Measurements from ENCODE around the gene RIMKLB. TPM values are rescaled to one million over a fixed set of nuclear protein-coding genes. Genes with fewer than 3 reads are reported as not detected.
"Not testable (repeated sequence)": the region's sequence is repeated elsewhere in the genome, so short reads cannot be mapped to it uniquely, and the experiment has no call there.

The RIMKLB gene
- total and polyA plus RNA-seq, 2 of the 8 experiments (the other 6 are each of a cell fraction or from before 2014, with no cell fraction given): 37.8 to 78.2 TPM

DNA sequence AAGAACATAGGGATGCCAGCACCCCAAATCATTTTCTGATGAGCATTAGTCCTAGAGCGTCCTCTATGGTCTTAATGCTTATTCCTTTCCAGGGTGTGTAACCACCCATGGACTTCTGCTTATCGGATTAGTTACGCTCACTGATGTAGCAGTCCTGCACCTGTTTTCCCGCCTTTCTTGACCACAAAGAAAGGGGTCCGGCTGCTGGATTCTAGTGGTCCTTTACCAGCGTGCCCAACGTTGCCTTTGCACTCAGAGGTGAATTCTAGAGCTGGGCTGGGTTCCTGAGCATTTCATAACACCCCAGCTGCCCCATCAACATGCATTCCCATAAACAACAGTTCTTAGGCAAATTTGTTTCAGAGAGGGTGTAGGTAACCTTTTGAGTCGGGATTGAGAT, 68.3 kb downstream of the RIMKLB start:
- H3K18ac ChIP-seq (ENCODE audit: extremely low read depth, low read length); H3K9me3 ChIP-seq (ENCODE audit: insufficient read depth in 2 of 2, low read depth in 1 of 2, low read length in 1 of 2); H3K14ac ChIP-seq (ENCODE audit: insufficient read length); H2BK120ac ChIP-seq (replicated peaks; ENCODE audit: low read depth, low read length); H2BK5ac ChIP-seq (ENCODE audit: low read depth, low read length); FAIRE-seq; H3K4me1 ChIP-seq (replicated peaks in 1 of 4; ENCODE audit: control insufficient read depth in 3 of 4, insufficient read depth in 4 of 4, low read length in 3 of 4); H2BK20ac ChIP-seq (ENCODE audit: low read length); H2AFZ ChIP-seq (ENCODE audit: low read length); H3K4me3 ChIP-seq (ENCODE audit: extremely low read depth in 1 of 4, insufficient read depth in 2 of 4, low read depth in 3 of 4, low read length in 4 of 4); H3K36me3 ChIP-seq (ENCODE audit: control insufficient read depth in 2 of 4, insufficient read depth in 4 of 4, low read length in 3 of 4); H4K8ac ChIP-seq (ENCODE audit: extremely low read depth, insufficient read depth, low read length); H3K27ac ChIP-seq (ENCODE audit: low read depth, low read length); DNase-seq (ENCODE audit: low read depth in 1 of 2, low spot score in 2 of 2); H3K79me1 ChIP-seq (ENCODE audit: low read depth, low read length); H2AK5ac ChIP-seq (ENCODE audit: low read depth, low read length); H2BK15ac ChIP-seq (ENCODE audit: low read length); H3K27me3 ChIP-seq (replicated peaks in 1 of 4; ENCODE audit: control insufficient read depth in 3 of 4, extremely low read depth in 1 of 4, insufficient read depth in 3 of 4, low read length in 3 of 4); H3K23ac ChIP-seq (ENCODE audit: insufficient read length); H4K20me1 ChIP-seq (replicated peaks in 1 of 2; ENCODE audit: control insufficient read depth in 1 of 2, insufficient read depth in 2 of 2, low read length in 2 of 2); H3K23me2 ChIP-seq (ENCODE audit: low read depth, low read length); H2BK12ac ChIP-seq (ENCODE audit: low read depth, low read length); H3K9ac ChIP-seq (replicated peaks in 1 of 4; ENCODE audit: extremely low read depth in 1 of 4, low read depth in 3 of 4, low read length in 3 of 4); H3K4me2 ChIP-seq (ENCODE audit: insufficient read depth in 1 of 2, low read depth in 2 of 2, low read length in 2 of 2); H4K91ac ChIP-seq (replicated peaks; ENCODE audit: insufficient read length, low read length); H3K56ac ChIP-seq (replicated peaks; ENCODE audit: insufficient read length, low read depth, low read length); H4K5ac ChIP-seq (ENCODE audit: insufficient read length, low read depth, low read length); H3K4ac ChIP-seq (replicated peaks; ENCODE audit: insufficient read length, low read depth, low read length); POLR2A ChIA-PET (ENCODE audit: partially characterized antibody): not testable (repeated sequence)
- CTCF ChIA-PET (ENCODE audit: partially characterized antibody): interaction anchor here (1.0 to 1.5 kb wide), 2 partner anchors 14 to 222 kb away, joined by 5 read pairs; no protein-coding TSS in a partner anchor
- peaks cover 0 to 27% of the 10 kb centered on the region in 2 experiments; a peak in 2 of 4 replicates for H3K79me2 ChIP-seq (ENCODE audit: control insufficient read depth in 1 of 2, insufficient read depth in 2 of 2, low read length in 2 of 2)
- WGBS, 2 experiments (ENCODE audit: extremely low coverage in 1 of 2, insufficient coverage in 1 of 2, insufficient read length in 1 of 2, insufficient replicate concordance in 2 of 2, low coverage in 1 of 2, low lambda C conversion rate in 2 of 2, missing lambda C conversion rate in 1 of 2): 94% methylated on average over 8 of the region's 8 CpGs; no CpG with 5 or more reads in 1 of the 2 experiments

Measured in H1 (cell line).